PC-9 (cell line): ENCODE measurements around the gene SRPK2.

Source experiments
- EZH2 ChIP-seq: fragments of 200-600 bp; sonication (generic); IDR thresholded peaks from 2 replicates; pipeline ENCODE4 v1.8.0; 2017; ENCODE audit warnings: antibody characterized with exemption, low read depth
- TF ChIP-seq, protein P1 (sequence below): fragments of 200-600 bp; sonication (generic); conservative IDR thresholded peaks from 2 replicates; pipeline ENCODE4 v1.6.1; 2017; ENCODE audit warnings: mixed run types, antibody characterized with exemption, mild to moderate bottlenecking, moderate library complexity

DNA sequence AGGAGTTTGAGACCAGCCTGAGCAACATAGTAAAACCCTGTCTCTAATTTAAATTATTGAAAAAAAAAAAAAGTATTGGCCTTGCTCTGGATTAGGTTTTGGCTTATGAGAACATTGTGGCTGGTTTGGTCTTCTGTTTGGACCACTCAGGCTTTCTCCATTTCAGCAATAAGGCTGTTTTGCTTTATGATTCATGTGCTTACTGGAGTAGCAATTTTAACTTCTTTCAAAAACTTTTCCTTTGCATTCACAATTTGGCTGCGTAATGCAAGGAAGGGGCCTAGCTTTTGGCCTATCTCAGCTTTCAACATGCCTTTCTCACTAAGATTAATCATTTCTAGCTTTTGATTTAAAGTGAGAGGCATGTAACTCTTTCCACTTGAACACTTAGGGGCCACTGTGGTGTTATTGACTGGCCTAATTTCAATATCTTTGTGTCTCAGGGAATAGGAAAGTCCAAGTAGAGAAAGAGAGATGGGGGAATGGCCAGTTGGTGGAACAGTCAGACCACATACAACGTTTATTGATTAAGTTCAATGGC lies 38.0 kb upstream of the SRPK2 start:
- TF ChIP-seq, protein P1, sequence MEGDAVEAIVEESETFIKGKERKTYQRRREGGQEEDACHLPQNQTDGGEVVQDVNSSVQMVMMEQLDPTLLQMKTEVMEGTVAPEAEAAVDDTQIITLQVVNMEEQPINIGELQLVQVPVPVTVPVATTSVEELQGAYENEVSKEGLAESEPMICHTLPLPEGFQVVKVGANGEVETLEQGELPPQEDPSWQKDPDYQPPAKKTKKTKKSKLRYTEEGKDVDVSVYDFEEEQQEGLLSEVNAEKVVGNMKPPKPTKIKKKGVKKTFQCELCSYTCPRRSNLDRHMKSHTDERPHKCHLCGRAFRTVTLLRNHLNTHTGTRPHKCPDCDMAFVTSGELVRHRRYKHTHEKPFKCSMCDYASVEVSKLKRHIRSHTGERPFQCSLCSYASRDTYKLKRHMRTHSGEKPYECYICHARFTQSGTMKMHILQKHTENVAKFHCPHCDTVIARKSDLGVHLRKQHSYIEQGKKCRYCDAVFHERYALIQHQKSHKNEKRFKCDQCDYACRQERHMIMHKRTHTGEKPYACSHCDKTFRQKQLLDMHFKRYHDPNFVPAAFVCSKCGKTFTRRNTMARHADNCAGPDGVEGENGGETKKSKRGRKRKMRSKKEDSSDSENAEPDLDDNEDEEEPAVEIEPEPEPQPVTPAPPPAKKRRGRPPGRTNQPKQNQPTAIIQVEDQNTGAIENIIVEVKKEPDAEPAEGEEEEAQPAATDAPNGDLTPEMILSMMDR, result no peak
- TF ChIP-seq EZH2, result no peak
